Suprapubic skin (tissue), 3 donors: ENCODE measurements around the gene AP4S1.

Experiments used
- EP300 ChIP-seq: sonication (generic); formaldehyde crosslinking; IDR thresholded peaks from one replicate; pipeline ENCODE4 v1.6.1; 2017; ENCODE audit warnings: antibody characterized with exemption
- TF ChIP-seq, protein P1 (sequence below), 2 donors: fragments of 200-600 bp in 1 of 2; fragments of 450-650 bp in 1 of 2; sonication (generic) in 1 of 2; IDR thresholded peaks; one replicate each; pipeline ENCODE4 v1.5.1; 2016 to 2019; ENCODE audit warnings: antibody characterized with exemption in 2 of 2, mild to moderate bottlenecking in 1 of 2, moderate library complexity in 1 of 2

DNA sequence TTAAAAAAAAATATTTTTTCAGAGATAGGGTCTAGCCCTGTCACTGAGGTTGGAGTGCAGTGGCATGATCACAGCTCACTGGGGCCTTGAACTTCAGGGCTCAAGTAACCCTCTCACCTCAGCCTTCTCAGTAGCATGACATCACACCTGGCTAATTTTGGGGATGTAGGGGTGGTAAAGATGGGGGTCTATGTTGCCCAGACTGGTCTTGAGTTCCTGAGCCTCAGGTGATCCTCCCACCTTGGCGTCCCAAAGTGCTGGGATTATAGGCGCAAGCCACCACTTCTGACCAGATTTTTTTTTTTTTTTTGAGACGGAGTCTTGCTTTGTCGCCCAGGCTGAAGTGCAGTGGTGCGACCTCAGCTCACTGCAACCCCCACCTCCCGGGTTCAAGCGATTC, 101.2 kb downstream of the AP4S1 start:
- TF ChIP-seq, protein P1, sequence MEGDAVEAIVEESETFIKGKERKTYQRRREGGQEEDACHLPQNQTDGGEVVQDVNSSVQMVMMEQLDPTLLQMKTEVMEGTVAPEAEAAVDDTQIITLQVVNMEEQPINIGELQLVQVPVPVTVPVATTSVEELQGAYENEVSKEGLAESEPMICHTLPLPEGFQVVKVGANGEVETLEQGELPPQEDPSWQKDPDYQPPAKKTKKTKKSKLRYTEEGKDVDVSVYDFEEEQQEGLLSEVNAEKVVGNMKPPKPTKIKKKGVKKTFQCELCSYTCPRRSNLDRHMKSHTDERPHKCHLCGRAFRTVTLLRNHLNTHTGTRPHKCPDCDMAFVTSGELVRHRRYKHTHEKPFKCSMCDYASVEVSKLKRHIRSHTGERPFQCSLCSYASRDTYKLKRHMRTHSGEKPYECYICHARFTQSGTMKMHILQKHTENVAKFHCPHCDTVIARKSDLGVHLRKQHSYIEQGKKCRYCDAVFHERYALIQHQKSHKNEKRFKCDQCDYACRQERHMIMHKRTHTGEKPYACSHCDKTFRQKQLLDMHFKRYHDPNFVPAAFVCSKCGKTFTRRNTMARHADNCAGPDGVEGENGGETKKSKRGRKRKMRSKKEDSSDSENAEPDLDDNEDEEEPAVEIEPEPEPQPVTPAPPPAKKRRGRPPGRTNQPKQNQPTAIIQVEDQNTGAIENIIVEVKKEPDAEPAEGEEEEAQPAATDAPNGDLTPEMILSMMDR (IDR thresholded peaks at IDR 0.05), result no peak
- no peak for TF ChIP-seq EP300
